IPS-11a (cell line): Measurements from ENCODE around the gene SMIM7.
"Not testable (repeated sequence)": the region's sequence is repeated elsewhere in the genome, so short reads cannot be mapped to it uniquely, and the experiment has no call there.

Experiments used
- H3K4me3 ChIP-seq: one replicate; pipeline ENCODE4 v1.5.1; 2013; ENCODE audit warnings: low read depth, low read length, control low read depth

Gene SMIM7

GRCh38 chr19:16655727-16656126 is 4.2 kb downstream of the SMIM7 start:
- no peak overlapping the region for H3K4me3 ChIP-seq

- no peak overlapping the region for H3K4me3 ChIP-seq
Measured at GRCh38 chr19:16654627-16655026, 5.3 kb downstream of the SMIM7 start.

- no peak overlapping the region for H3K4me3 ChIP-seq
Measured at GRCh38 chr19:16654140-16654539, 5.8 kb downstream of the SMIM7 start.

GRCh38 chr19:16652854-16653253 is 7.1 kb downstream of the SMIM7 start:
- H3K4me3 ChIP-seq = no peak overlapping the region

GRCh38 chr19:16651421-16652188 is 8.3 kb downstream of the SMIM7 start:
- not testable (repeated sequence) for H3K4me3 ChIP-seq

- no peak overlapping the region for H3K4me3 ChIP-seq
Measured at GRCh38 chr19:16650821-16651220, 9.1 kb downstream of the SMIM7 start.

- no peak overlapping the region for H3K4me3 ChIP-seq
Measured at GRCh38 chr19:16649734-16650133, 10.2 kb downstream of the SMIM7 start.

GRCh38 chr19:16645140-16645539 is 14.8 kb downstream of the SMIM7 start:
- H3K4me3 ChIP-seq = no peak overlapping the region

- H3K4me3 ChIP-seq = no peak overlapping the region
Measured at GRCh38 chr19:16641695-16642094, 18.2 kb downstream of the SMIM7 start.

GRCh38 chr19:16640951-16641350 is 19.0 kb downstream of the SMIM7 start:
- H3K4me3 ChIP-seq = no peak overlapping the region

- no peak overlapping the region for H3K4me3 ChIP-seq
Measured at GRCh38 chr19:16638666-16639065, 21.3 kb downstream of the SMIM7 start.

- no peak overlapping the region for H3K4me3 ChIP-seq
Measured at GRCh38 chr19:16637535-16637934, 22.4 kb downstream of the SMIM7 start.

- no peak overlapping the region for H3K4me3 ChIP-seq
Measured at GRCh38 chr19:16631465-16631864, 28.5 kb downstream of the SMIM7 start.

- peak overlapping the region; percentile 80 for H3K4me3 ChIP-seq
Measured at GRCh38 chr19:16628984-16629691, 30.8 kb downstream of the SMIM7 start.

GRCh38 chr19:16628183-16628983 is 31.6 kb downstream of the SMIM7 start, which contains the start of gene MED26:
Gene MED26 (minus strand): TSS chr19:16628204. CDS start chr19:16627943, 261 bp downstream.
- peak within 1 kb of the TSS; percentile 93 for H3K4me3 ChIP-seq

- H3K4me3 ChIP-seq = peak overlapping the region; percentile 93
Measured at GRCh38 chr19:16627928-16628182, 32.1 kb downstream of the SMIM7 start.

GRCh38 chr19:16627193-16627927 is 32.6 kb downstream of the SMIM7 start:
- H3K4me3 ChIP-seq = peak overlapping the region; percentile 93

- peak overlapping the region; percentile 93 for H3K4me3 ChIP-seq
Measured at GRCh38 chr19:16626796-16627192, 33.1 kb downstream of the SMIM7 start.

GRCh38 chr19:16625163-16625958 is 34.6 kb downstream of the SMIM7 start:
- no peak overlapping the region for H3K4me3 ChIP-seq

GRCh38 chr19:16624236-16624635 is 35.7 kb downstream of the SMIM7 start:
- no peak overlapping the region for H3K4me3 ChIP-seq
